Measurements from ENCODE around the gene ZIC5. TPM values are rescaled to one million over a fixed set of nuclear protein-coding genes. Genes with fewer than 3 reads are reported as not detected.
"Not testable (repeated sequence)": the region's sequence is repeated elsewhere in the genome, so short reads cannot be mapped to it uniquely, and the experiment has no call there.

The ZIC5 gene
- total RNA-seq, 4 donors from 2014 or later, result not detected

DNA sequence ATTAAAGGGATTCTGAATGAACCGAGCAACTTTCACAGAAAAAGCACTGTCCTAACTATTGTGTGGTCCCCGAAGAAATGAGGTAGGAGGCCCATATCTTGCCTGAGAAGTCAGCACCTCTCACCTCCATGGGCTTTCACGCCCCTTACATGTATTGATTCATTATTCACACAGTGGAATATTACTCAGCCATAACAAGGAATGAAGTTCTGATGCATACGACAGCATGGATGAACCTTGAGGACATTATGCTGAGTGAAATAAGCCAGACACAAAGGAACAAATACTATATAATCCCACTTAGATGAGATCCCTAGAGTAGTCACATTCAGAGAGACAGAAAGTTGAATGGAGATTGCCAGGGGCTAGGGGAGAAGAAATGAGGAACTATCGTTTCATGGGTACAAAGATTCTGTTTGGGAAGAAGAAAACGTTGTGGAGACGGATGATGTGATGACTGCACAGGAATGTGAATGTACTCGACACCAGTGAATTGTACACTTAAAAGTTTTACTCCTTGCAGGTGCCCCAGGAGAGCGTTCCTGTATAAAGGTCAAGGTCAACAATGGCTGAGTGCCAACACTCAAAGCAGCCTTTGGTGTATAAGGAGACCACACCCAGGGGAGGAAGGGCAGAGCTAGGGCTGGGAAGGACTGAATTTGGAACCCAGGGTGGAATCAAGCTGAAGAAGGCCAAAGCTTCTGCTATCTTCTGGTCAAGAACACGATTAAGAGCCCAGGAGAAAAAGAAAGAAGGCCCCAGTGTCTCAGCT is 22.5 kb downstream of the ZIC5 start:
- H3K27ac ChIP-seq, result no peak overlapping the region
- no peak overlapping the region for H3K4me3 ChIP-seq
- no peaks in the 10 kb centered on the region for H3K9me3 ChIP-seq
- DNase-seq (ENCODE audit: low spot score in 2 of 2), result no peak
- TF ChIP-seq POLR2A (IDR thresholded peaks at IDR 0.05), result no peak
- no peak for TF ChIP-seq CTCF (IDR thresholded peaks at IDR 0.05)
- TF ChIP-seq EP300 (IDR thresholded peaks at IDR 0.05), result no peak
- H3K4me1 ChIP-seq, result no peaks in the 10 kb centered on the region
- H3K36me3 ChIP-seq, result no peaks in the 10 kb centered on the region
- WGBS, 2 donors, result 68 to 72% methylated on average over 10 of the region's 10 CpGs
- peaks cover 0 to 87% of the 10 kb centered on the region in 2 donors for H3K27me3 ChIP-seq

DNA sequence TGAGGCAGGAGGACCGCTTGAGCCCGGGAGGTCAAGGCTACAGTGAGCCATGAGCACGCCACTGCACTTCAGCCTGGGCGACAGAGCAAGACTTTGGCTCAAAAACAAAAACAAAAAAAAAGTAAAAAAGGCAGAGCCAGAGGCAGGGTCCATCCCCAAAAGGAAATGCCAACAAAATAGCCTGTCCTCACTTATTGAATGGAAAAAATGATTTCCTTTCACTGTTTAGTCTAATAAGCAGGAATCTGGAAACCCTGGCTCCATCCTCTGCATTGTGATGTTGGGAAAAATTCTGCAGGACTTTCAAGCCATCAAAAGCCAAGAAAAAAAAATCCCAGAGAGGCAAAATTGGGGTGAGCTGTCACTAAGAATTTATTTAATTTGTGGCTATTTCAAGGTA is 23.2 kb downstream of the ZIC5 start:
- H3K36me3 ChIP-seq, result no peaks in the 10 kb centered on the region
- H3K9me3 ChIP-seq, result no peaks in the 10 kb centered on the region
- H3K27ac ChIP-seq, result no peak overlapping the region
- H3K4me3 ChIP-seq, result no peak overlapping the region
- DNase-seq (ENCODE audit: low spot score in 2 of 2), result no peak
- 74 to 80% methylated on average over 4 of the region's 4 CpGs for WGBS, 2 donors
- H3K4me1 ChIP-seq, result no peaks in the 10 kb centered on the region
- no peak for TF ChIP-seq POLR2A (IDR thresholded peaks at IDR 0.05)
- no peak for TF ChIP-seq EP300 (IDR thresholded peaks at IDR 0.05)
- TF ChIP-seq CTCF (IDR thresholded peaks at IDR 0.05), result no peak
- H3K27me3 ChIP-seq, result peaks cover 0 to 82% of the 10 kb centered on the region in 2 donors

GRCh38 chr13:99947666-99948065 is 23.9 kb downstream of the ZIC5 start:
- Histone ChIP-seq H3K9me3 (no peaks in the 10 kb centered on the region), H3K27ac (no peak overlapping the region), H3K4me1 (no peaks in the 10 kb centered on the region), H3K27me3 (peaks cover 0 to 77% of the 10 kb centered on the region in 2 donors), H3K36me3 (no peaks in the 10 kb centered on the region), H3K4me3 (no peak overlapping the region)
- no peak for DNase-seq (ENCODE audit: low spot score in 2 of 2)
- no peak for TF ChIP-seq POLR2A (IDR thresholded peaks at IDR 0.05)
- TF ChIP-seq EP300 (IDR thresholded peaks at IDR 0.05), result no peak
- no peak for TF ChIP-seq CTCF (IDR thresholded peaks at IDR 0.05)
- WGBS, 2 donors, result 84 to 93% methylated on average over 2 of the region's 2 CpGs

GRCh38 chr13:99945515-99945914 is 26.1 kb downstream of the ZIC5 start:
- peaks cover 0 to 77% of the 10 kb centered on the region in 2 donors for H3K27me3 ChIP-seq
- not testable (repeated sequence) for H3K4me1 ChIP-seq; H3K36me3 ChIP-seq; H3K4me3 ChIP-seq; DNase-seq (ENCODE audit: low spot score in 2 of 2); H3K27ac ChIP-seq; H3K9me3 ChIP-seq
- WGBS, 2 donors, result 94 to 96% methylated on average over 2 of the region's 2 CpGs

DNA sequence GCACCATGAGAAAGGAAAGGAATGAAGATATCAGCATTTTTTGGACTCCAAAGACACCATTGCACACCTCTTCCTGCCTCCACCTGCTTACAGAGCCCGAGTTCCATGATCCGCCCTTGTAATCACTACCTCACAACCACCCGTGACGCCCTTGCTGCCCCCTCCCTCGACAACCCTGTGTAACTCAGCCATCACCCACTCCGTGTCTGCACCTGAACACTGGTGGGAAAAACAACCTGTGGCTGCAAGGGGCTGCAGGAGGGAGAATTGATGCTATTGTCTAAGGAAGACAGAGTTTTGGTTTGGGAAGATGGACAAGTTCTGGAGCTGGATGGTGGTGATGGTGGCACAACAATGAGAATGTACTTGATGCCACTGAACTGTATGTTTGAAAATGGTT is 27.0 kb downstream of the ZIC5 start:
- TF ChIP-seq CTCF (IDR thresholded peaks at IDR 0.05), result no peak
- no peak for TF ChIP-seq POLR2A (IDR thresholded peaks at IDR 0.05)
- H3K27me3 ChIP-seq, result peaks cover 0 to 72% of the 10 kb centered on the region in 2 donors
- H3K4me1 ChIP-seq, result no peaks in the 10 kb centered on the region
- no peaks in the 10 kb centered on the region for H3K9me3 ChIP-seq
- H3K4me3 ChIP-seq, result no peak overlapping the region
- DNase-seq (ENCODE audit: low spot score in 2 of 2), result no peak
- no peak overlapping the region for H3K27ac ChIP-seq
- 84 to 93% methylated on average over 6 of the region's 6 CpGs for WGBS, 2 donors
- H3K36me3 ChIP-seq, result no peaks in the 10 kb centered on the region
